HG03520 (cell line): ENCODE data around the gene BATF3.

Experiments used
- ATAC-seq: cut with Tn5 transposase; IDR thresholded peaks from one replicate; pipeline ENCODE4 v1.9.1; 2021; ENCODE audit warnings: mild to moderate bottlenecking, moderate library complexity; ENCODE audit not compliant: unreplicated experiment

Gene BATF3

GRCh38 chr1:212710566-212710965, 10.9 kb upstream of the BATF3 start:
- ATAC-seq = no peak

GRCh38 chr1:212703991-212704564, 4.4 kb upstream of the BATF3 start:
- ATAC-seq = no peak

- ATAC-seq = no peak
These were observed 3.0 kb upstream of the BATF3 start for GRCh38 chr1:212702672-212703071.

GRCh38 chr1:212701910-212702309, 2.3 kb upstream of the BATF3 start:
- ATAC-seq = no peak

- ATAC-seq = no peak
These were observed 1.5 kb upstream of the BATF3 start for GRCh38 chr1:212700892-212701819.

- ATAC-seq = no peak
These were observed 717 bp upstream of the BATF3 start for GRCh38 chr1:212700223-212700891.

- no peak for ATAC-seq
These were observed 476 bp downstream of the BATF3 start for GRCh38 chr1:212699104-212699624.

GRCh38 chr1:212698467-212699103, 1.1 kb downstream of the BATF3 start:
- no peak for ATAC-seq

GRCh38 chr1:212696721-212697331, 2.8 kb downstream of the BATF3 start:
- no peak for ATAC-seq

- ATAC-seq = no peak
These were observed 6.6 kb downstream of the BATF3 start for GRCh38 chr1:212692774-212693644.

GRCh38 chr1:212691561-212692071, 8.0 kb downstream of the BATF3 start:
- no peak for ATAC-seq

GRCh38 chr1:212690816-212691403, 8.7 kb downstream of the BATF3 start:
- no peak for ATAC-seq

- ATAC-seq = no peak
These were observed 9.7 kb downstream of the BATF3 start for GRCh38 chr1:212689758-212690529.

GRCh38 chr1:212689196-212689725, 10.4 kb downstream of the BATF3 start:
- ATAC-seq = no peak

GRCh38 chr1:212688341-212689047, 11.1 kb downstream of the BATF3 start:
- no peak for ATAC-seq

GRCh38 chr1:212687811-212688210, 11.8 kb downstream of the BATF3 start:
- ATAC-seq = no peak

- no peak for ATAC-seq
These were observed 13.0 kb downstream of the BATF3 start for GRCh38 chr1:212686591-212686990.
